Upper lobe of right lung (tissue), 1 donor: ENCODE results near the gene IL23A. TPM values are rescaled to one million over a fixed set of nuclear protein-coding genes. Genes with fewer than 3 reads are reported as not detected.

ENCODE experiments used
- ATAC-seq: fragments of 200-7000 bp; cut with Tn5 transposase; one replicate; pipeline ENCODE4 v1.9.1; 2020; ENCODE audit warnings: mild to moderate bottlenecking, moderate library complexity
- DNase-seq: peaks from one replicate; pipeline ENCODE4 v3.0.0-alpha.2; 2020
- H3K27ac ChIP-seq: fragments of 200-600 bp; one replicate; pipeline ENCODE4 v1.8.0; 2022
- H3K27me3 ChIP-seq: fragments of 200-600 bp; one replicate; pipeline ENCODE4 v1.8.0; 2022; ENCODE audit warnings: mild to moderate bottlenecking
- H3K36me3 ChIP-seq: fragments of 200-600 bp; one replicate; pipeline ENCODE4 v1.8.0; 2022
- H3K4me1 ChIP-seq: fragments of 200-600 bp; one replicate; pipeline ENCODE4 v1.8.0; 2022
- H3K4me3 ChIP-seq: fragments of 200-600 bp; one replicate; pipeline ENCODE4 v1.8.0; 2022; ENCODE audit warnings: mild to moderate bottlenecking
- H3K9me3 ChIP-seq: fragments of 200-600 bp; one replicate; pipeline ENCODE4 v1.8.0; 2022
- CTCF ChIP-seq: fragments of 200-600 bp; IDR thresholded peaks from one replicate; pipeline ENCODE4 v1.8.0; 2022; ENCODE audit warnings: antibody characterized with exemption
- intact Hi-C: fragments of 100-400 bp; cut with DNase I; formaldehyde crosslinking; loops from one replicate; pipeline ENCODE4 v1.11.0; 2022
- total RNA-seq: library from RNA; stranded (reverse); fragmentation: NEBNext Ultra II Directional; extraction: Animal tissue kit (Norgen Biotek cat#: 25700); gene quantifications from one replicate; pipeline ENCODE4 v1.2.1, GENCODE V29; 2021
- donor health status: DM: no; HTN: yes; CAD: no; lungs with severe emphysema.

The IL23A gene
- total RNA-seq, 1 donor from 2014 or later = 0.81 TPM

- DNase-seq (no peak), ATAC-seq (no peak)
- intact Hi-C loops = no loop called here
- Histone ChIP-seq H3K36me3 (no peaks in the 10 kb centered on the region), H3K4me3 (no peak overlapping the region), H3K4me1 (peaks cover 10% of the 10 kb centered on the region), H3K27ac (no peak overlapping the region), H3K27me3 (no peaks in the 10 kb centered on the region), H3K9me3 (no peaks in the 10 kb centered on the region)
- TF ChIP-seq CTCF = no peak
These were observed 37.1 kb downstream of the IL23A start for GRCh38 chr12:56375598-56376434.

GRCh38 chr12:56377310-56377988, 38.8 kb downstream of the IL23A start:
- DNase-seq (no peak), ATAC-seq (peak; percentile 44)
- H3K27me3 ChIP-seq = no peaks in the 10 kb centered on the region
- H3K9me3 ChIP-seq = no peaks in the 10 kb centered on the region
- no peak overlapping the region for H3K4me3 ChIP-seq
- no peaks in the 10 kb centered on the region for H3K36me3 ChIP-seq
- H3K4me1 ChIP-seq = peaks cover 10% of the 10 kb centered on the region
- TF ChIP-seq CTCF = no peak
- intact Hi-C loops = no loop called here
- no peak overlapping the region for H3K27ac ChIP-seq

GRCh38 chr12:56377989-56378316, 39.3 kb downstream of the IL23A start:
- no peak for DNase-seq
- ATAC-seq = no peak
- Histone ChIP-seq H3K4me3 (no peak overlapping the region), H3K27ac (no peak overlapping the region), H3K9me3 (no peaks in the 10 kb centered on the region), H3K27me3 (no peaks in the 10 kb centered on the region), H3K4me1 (peaks cover 10% of the 10 kb centered on the region), H3K36me3 (no peaks in the 10 kb centered on the region)
- no peak for TF ChIP-seq CTCF
- intact Hi-C loops = no loop called here

GRCh38 chr12:56382611-56383010, 43.9 kb downstream of the IL23A start:
- TF ChIP-seq CTCF = no peak
- Histone ChIP-seq H3K4me1 (no peaks in the 10 kb centered on the region), H3K27me3 (no peaks in the 10 kb centered on the region), H3K27ac (no peak overlapping the region), H3K9me3 (no peaks in the 10 kb centered on the region), H3K36me3 (no peaks in the 10 kb centered on the region), H3K4me3 (no peak overlapping the region)
- DNase-seq (no peak), ATAC-seq (no peak)
- intact Hi-C loops = no loop called here

GRCh38 chr12:56385873-56386272, 47.2 kb downstream of the IL23A start:
- no peak overlapping the region for H3K27ac ChIP-seq
- H3K9me3 ChIP-seq = no peaks in the 10 kb centered on the region
- no peaks in the 10 kb centered on the region for H3K4me1 ChIP-seq
- intact Hi-C loops = no loop called here
- no peaks in the 10 kb centered on the region for H3K36me3 ChIP-seq
- no peaks in the 10 kb centered on the region for H3K27me3 ChIP-seq
- TF ChIP-seq CTCF = no peak
- DNase-seq (no peak), ATAC-seq (no peak)
- H3K4me3 ChIP-seq = no peak overlapping the region
